Panc1 (cell line): ENCODE results near the gene HOXC9. TPM values are rescaled to one million over a fixed set of nuclear protein-coding genes. Genes with fewer than 3 reads are reported as not detected.

Experiments used
- ATAC-seq: fragments of 200-7000 bp; cut with Tn5 transposase; 2 replicates; pipeline ENCODE4 v1.9.1; 2020; ENCODE audit warnings: mild to moderate bottlenecking, moderate library complexity
- BruUV-seq: library from RNA; stranded (reverse); fragments of 400-500 nt; replicated peaks from 2 replicates; lab custom pipeline; 2021; lab: Mats Ljungman, UMichigan
- CTCF ChIA-PET: fragments of 300-600 bp; sonication (Branson Sonifier 250); formaldehyde crosslinking; loops from one replicate; lab custom pipeline; 2022; ENCODE audit warnings: antibody characterized with exemption; lab: Charles Lee
- POLR2A ChIA-PET: fragments of 300-600 bp; sonication (Branson Sonifier 250); formaldehyde crosslinking; loops from one replicate; lab custom pipeline; 2022; ENCODE audit warnings: antibody characterized with exemption; lab: Charles Lee
- DNase-seq: peaks from one replicate; pipeline ENCODE4 v3.0.0-alpha.2; 2010; ENCODE audit warnings: low read depth, low spot score
- H3K27ac ChIP-seq: 2 replicates; pipeline ENCODE4 v1.5.1; 2011; ENCODE audit warnings: mild to moderate bottlenecking, low read length, inconsistent platforms
- H3K27me3 ChIP-seq: fragments of 200-500 bp; sonication (Bioruptor generic); 2 replicates; pipeline ENCODE4 v1.6.0; 2014; ENCODE audit warnings: low read length, inconsistent platforms; ENCODE audit not compliant: control insufficient read depth, insufficient read depth
- H3K36me3 ChIP-seq: fragments of 200-500 bp; sonication (Bioruptor generic); 2 replicates; pipeline ENCODE4 v1.5.1; 2014; ENCODE audit warnings: inconsistent platforms, mild to moderate bottlenecking, low read length, moderate library complexity; ENCODE audit not compliant: control insufficient read depth, insufficient read depth
- H3K4me1 ChIP-seq: 2 replicates; pipeline ENCODE4 v1.5.1; 2011; ENCODE audit warnings: inconsistent platforms, mild to moderate bottlenecking, low read length, moderate library complexity; ENCODE audit not compliant: control insufficient read depth, insufficient read depth
- H3K4me3 ChIP-seq, 2 experiments: 2 replicates each; pipeline ENCODE4 v1.5.1; 2011 to 2012; ENCODE audit warnings: low read depth in 2 of 2, low read length in 2 of 2, mild to moderate bottlenecking in 2 of 2, inconsistent platforms in 1 of 2, moderate library complexity in 1 of 2
- H3K9me3 ChIP-seq: fragments of 200-500 bp; sonication (Bioruptor generic); 2 replicates; pipeline ENCODE4 v1.5.1; 2014; ENCODE audit warnings: low read depth, mild to moderate bottlenecking, inconsistent platforms, low read length, moderate library complexity; ENCODE audit not compliant: control insufficient read depth, insufficient read depth
- POLR2AphosphoS5 ChIP-seq: IDR thresholded peaks from 2 replicates; pipeline ENCODE4 v1.6.1; 2012; ENCODE audit warnings: mild to moderate bottlenecking, low read depth, low read length, moderate library complexity
- REST ChIP-seq, 2 experiments: IDR thresholded peaks; 2 replicates each; pipeline ENCODE4 v1.6.1; 2011 to 2012; ENCODE audit warnings: low read depth in 2 of 2, control low read depth in 1 of 2, low read length in 1 of 2, mild to moderate bottlenecking in 1 of 2, moderate library complexity in 1 of 2; ENCODE audit not compliant: insufficient read depth in 1 of 2
- SIN3A ChIP-seq: IDR thresholded peaks from 2 replicates; pipeline ENCODE4 v1.6.1; 2012; ENCODE audit warnings: low read depth, mild to moderate bottlenecking, low read length, moderate library complexity, borderline replicate concordance; ENCODE audit not compliant: insufficient read depth
- TCF7L2 ChIP-seq: IDR thresholded peaks from 2 replicates; pipeline ENCODE4 v1.6.1; 2011; ENCODE audit warnings: mild to moderate bottlenecking, low read depth, low read length, inconsistent platforms
- in situ Hi-C: cut with HindIII; loops from 2 replicates; pipeline ENCODE4 v1.10.0; 2016; ENCODE audit warnings: low sequenced_read_pairs, low pct_unique_long_range_greater_than_20kb
- intact Hi-C: fragments of 100-400 bp; cut with micrococcal nuclease; formaldehyde crosslinking; loops from one replicate; pipeline ENCODE4 v1.10.0; 2022; ENCODE audit not compliant: unreplicated experiment
- total RNA-seq: library from RNA; stranded (reverse); gene quantifications from one replicate; pipeline ENCODE4 v1.2.1, GENCODE V29; 2021; ENCODE audit not compliant: unreplicated experiment
- TF ChIP-seq, protein P1 (sequence below): fragments of 450-650 bp; IDR thresholded peaks from 2 replicates; pipeline ENCODE4 v1.5.1; 2017; ENCODE audit warnings: mild to moderate bottlenecking

HOXC9 gene
- total RNA-seq, 1 experiment from 2014 or later = 37.2 TPM

DNA sequence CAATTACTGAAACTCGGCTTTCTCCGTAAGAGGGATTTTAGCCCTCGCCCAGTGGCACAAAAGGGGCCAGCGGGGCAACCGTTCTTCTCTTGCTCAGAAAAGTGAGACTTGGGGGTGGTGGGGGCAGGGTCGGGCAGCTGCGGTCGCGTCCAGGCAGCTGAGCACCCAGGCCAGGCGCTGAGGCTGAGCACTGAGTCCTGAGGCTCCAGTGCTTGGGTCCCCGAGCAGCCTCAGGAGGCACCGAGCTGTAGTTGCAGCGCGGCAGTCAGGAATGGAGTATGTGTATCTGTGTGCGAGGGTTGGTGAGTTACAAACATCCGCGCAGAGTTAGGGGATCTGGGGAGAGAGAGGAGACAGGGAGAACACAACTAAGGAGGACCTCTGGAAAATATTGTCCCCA lies 24.2 kb downstream of the HOXC9 start:
- H3K4me1 ChIP-seq = peaks cover 91% of the 10 kb centered on the region
- TF ChIP-seq TCF7L2 (no peak), REST (IDR thresholded peaks at IDR 0.05; ENCODE audit: insufficient read depth in 1 of 2, low read depth in 2 of 2, low read length in 1 of 2) (no peak), POLR2AphosphoS5 (no peak), SIN3A (no peak)
- TF ChIP-seq, protein P1, sequence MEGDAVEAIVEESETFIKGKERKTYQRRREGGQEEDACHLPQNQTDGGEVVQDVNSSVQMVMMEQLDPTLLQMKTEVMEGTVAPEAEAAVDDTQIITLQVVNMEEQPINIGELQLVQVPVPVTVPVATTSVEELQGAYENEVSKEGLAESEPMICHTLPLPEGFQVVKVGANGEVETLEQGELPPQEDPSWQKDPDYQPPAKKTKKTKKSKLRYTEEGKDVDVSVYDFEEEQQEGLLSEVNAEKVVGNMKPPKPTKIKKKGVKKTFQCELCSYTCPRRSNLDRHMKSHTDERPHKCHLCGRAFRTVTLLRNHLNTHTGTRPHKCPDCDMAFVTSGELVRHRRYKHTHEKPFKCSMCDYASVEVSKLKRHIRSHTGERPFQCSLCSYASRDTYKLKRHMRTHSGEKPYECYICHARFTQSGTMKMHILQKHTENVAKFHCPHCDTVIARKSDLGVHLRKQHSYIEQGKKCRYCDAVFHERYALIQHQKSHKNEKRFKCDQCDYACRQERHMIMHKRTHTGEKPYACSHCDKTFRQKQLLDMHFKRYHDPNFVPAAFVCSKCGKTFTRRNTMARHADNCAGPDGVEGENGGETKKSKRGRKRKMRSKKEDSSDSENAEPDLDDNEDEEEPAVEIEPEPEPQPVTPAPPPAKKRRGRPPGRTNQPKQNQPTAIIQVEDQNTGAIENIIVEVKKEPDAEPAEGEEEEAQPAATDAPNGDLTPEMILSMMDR = no peak
- BruUV-seq = no TSS peak
- CTCF ChIA-PET = interaction anchor here (0.7 to 1.1 kb wide), 3 partner anchors 8 to 168 kb away, joined by 3 to 8 read pairs (median 6); partner anchors contain the start of genes HOXC5 and HOXC9
- no peaks in the 10 kb centered on the region for H3K9me3 ChIP-seq
- H3K36me3 ChIP-seq = no peaks in the 10 kb centered on the region
- POLR2A ChIA-PET = no interaction called here
- DNase-seq (no peak), ATAC-seq (peak; percentile 52)
- in situ Hi-C loops = no loop called here
- peak overlapping the region; percentile 95 for H3K27ac ChIP-seq
- H3K4me3 ChIP-seq = peak overlapping the region; percentile 27 to 39
- no peaks in the 10 kb centered on the region for H3K27me3 ChIP-seq
- intact Hi-C loops = no loop called here

DNA sequence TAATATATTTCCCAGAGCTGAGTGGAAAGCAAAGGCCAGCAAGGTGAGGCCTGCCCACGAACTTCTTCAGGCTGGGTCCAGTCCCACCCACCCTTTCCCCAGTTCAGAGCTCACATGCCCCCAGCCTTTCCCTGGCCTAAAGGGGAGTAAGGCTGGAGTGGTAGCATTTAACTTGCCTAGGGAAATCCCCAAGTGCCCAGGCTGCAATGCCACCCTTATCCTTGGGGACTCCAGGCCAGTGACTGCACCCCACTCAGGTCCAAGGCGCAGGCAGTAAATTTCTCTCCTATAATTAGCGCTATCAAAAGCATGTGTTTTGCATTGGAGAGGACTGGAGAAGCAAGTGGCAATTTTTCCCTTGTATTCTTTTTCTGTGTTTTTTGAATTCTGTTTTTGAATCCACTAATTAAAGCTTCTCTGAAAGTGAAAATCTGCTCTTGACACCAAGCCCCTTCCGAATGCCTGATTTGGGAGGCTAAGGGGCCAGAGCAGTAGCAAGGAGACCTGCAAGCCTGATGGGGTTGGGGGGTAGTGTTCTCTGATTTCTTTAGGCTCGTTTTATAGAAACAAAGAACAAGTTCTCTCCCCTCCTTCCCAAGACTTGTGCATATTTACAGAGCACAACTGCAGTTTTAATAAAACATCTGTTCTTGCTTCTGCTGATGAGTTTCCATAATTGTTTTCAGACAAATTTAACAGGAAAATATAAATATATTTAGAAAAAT lies 24.8 kb downstream of the HOXC9 start:
- intact Hi-C loops = no loop called here
- peaks cover 94% of the 10 kb centered on the region for H3K4me1 ChIP-seq

More for the DNA sequence above, 24.8 kb downstream of the HOXC9 start:
- ChIA-PET POLR2A (interaction anchor here (0.6 kb wide), 3 partner anchors 15 to 277 kb away, joined by 7 to 10 read pairs (median 8); no protein-coding TSS in a partner anchor), CTCF (interaction anchor here (0.6 to 2.1 kb wide), 2 partner anchors 40 to 101 kb away, joined by 3 to 10 read pairs; partner anchors contain the start of gene HOXC10)
- in situ Hi-C loops = no loop called here
- DNase-seq (no peak), ATAC-seq (peak; percentile 3; the same call in 1 of the 2 replicates)
- peak overlapping the region; percentile 95 for H3K27ac ChIP-seq
- no peaks in the 10 kb centered on the region for H3K27me3 ChIP-seq
- peak overlapping the region; percentile 27 to 39 for H3K4me3 ChIP-seq
- no peaks in the 10 kb centered on the region for H3K36me3 ChIP-seq
- no peaks in the 10 kb centered on the region for H3K9me3 ChIP-seq
- no peak for TF ChIP-seq SIN3A
- TF ChIP-seq TCF7L2 = 0 out of 2 replicates have a peak, but pooled peaks have one; percentile 18
- no peak for TF ChIP-seq REST (IDR thresholded peaks at IDR 0.05; ENCODE audit: insufficient read depth in 1 of 2, low read depth in 2 of 2, low read length in 1 of 2)
- BruUV-seq = no TSS peak
